ENCODE measurements around the gene SCTR.

- no peak for TF ChIP-seq CTCF (conservative IDR thresholded peaks at IDR 0.05; ENCODE audit: low read depth, low read length)
- no peak for TF ChIP-seq EZH2 (IDR thresholded peaks at IDR 0.05; ENCODE audit: low read length, unreplicated experiment)
These were observed 5.8 kb downstream of the SCTR start for GRCh38 chr2:119518401-119519056.
